Left renal cortex interstitium (tissue), 4 donors: ENCODE measurements around the gene LSR. TPM values are rescaled to one million over a fixed set of nuclear protein-coding genes. Genes with fewer than 3 reads are reported as not detected.

Experiments
- DNase-seq, 4 donors: peaks; one replicate each; pipeline ENCODE4 v3.0.0-alpha.2; 2013; ENCODE audit warnings: low read depth in 4 of 4, low spot score in 2 of 4, missing footprints in 1 of 4
- polyA plus RNA-seq, 4 donors: library from polyadenylated mRNA; unstranded; fragments of 120-200 nt; gene quantifications; one replicate each; pipeline ENCODE4 v1.2.1, GENCODE V29; 2013; ENCODE audit not compliant: insufficient read length in 4 of 4

The LSR gene
- polyA plus RNA-seq, 4 donors = 49.9 to 73.2 (median 59.6) TPM

DNA sequence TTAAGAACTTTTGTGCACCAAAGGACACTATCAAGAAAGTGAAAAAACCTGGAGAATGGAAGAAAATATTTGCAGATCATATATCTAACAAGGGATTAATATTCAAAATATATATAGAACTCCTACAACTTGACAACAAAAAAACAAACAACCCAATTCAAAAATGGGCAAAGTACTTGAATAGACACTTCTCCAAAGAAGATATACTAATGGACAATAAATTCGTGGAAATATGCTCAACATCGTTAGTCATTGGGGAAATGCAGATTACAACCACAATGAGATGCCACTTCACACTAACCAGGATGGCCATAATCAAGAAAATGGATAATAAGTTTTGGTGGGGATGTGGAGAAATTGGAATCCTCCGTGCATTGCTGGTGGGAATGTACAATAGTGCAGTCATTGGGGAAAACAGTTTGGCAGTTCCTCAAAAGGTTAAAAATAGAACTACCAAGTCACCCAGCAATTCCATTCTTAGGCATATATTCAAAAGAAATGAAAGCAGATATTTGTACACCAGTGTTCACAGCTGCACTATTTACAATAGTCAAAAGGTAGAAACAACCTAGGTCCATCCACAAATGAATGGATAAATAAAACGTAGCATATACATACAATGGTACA lies 2.2 kb upstream of the LSR start:
- no peak for DNase-seq

DNA sequence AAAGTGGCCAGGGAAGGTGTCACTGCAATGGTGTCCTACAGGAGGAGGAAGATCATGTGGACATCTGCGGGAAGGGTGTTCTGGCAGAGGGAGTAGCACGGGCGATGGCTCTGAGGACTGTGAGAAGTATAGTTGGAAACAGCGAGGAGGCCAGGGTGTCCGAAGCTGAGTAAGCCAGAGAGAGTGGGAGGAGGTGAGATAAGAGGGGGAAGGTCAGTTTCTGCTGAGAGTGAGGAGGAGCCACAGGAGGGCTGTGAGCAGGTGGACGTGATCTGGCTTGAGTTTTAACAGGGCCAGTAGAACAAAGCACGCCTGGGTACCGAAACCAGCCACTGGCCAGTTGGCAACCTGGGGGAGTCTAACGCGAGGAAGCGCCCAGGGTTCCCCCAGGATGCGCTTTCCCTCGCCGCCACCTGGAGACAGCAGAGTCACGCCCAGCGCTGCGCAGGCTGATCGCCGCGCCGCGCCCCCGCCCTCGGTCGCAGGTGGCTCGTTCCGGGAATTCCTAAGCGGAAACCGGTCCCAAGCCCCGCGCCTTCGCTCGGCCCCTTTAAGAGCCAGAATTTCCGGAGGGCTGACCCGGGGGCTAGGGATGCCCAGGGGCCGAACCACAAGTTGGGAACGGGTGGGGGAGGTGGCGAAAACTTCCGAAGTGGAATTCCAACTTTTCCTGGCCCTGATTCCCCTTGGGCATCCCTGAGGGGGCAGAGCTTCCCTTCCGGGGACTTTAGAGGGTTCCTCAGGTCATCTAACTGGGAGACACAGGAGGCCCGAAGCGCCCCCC lies 1.1 kb upstream of the LSR start:
- peak; percentile 79 to 88 (median 86) for DNase-seq

DNA sequence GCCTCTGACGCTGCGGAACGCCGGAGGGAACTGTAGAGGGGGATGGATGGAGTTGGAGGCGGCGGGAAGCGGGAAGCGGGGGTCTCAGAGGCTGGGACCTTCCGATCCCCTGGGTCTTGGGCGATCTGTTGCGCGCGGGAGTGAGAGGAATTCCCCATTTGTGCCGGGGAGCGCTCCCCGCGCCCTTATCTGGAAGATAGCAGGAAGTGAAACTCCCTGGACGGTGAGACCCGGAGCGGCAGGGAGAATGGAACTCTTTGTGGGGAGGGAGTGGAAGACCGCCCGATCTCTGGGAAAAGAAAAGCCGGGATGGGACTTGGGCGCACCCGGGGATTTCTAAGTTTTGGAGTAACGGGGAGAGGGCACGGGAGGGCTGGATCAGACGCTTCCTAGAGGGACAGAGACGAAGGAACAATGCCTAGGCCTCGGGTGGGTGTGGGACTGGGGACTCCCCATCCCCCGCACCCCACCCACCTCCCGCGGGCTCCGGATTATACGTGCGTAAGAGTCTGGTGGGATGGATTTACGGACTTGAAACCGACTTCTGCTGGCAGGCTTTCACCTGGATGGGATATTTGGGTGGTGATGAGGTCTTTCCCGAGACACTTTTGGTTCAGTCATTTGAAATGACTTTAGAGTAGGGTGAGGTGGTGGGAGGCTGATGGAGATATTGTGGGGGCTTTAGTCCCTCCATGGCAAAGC lies 495 bp downstream of the LSR start:
- no peak for DNase-seq

GRCh38 chr19:35249848-35250711 lies 1.3 kb downstream of the LSR start:
- no peak for DNase-seq

DNA sequence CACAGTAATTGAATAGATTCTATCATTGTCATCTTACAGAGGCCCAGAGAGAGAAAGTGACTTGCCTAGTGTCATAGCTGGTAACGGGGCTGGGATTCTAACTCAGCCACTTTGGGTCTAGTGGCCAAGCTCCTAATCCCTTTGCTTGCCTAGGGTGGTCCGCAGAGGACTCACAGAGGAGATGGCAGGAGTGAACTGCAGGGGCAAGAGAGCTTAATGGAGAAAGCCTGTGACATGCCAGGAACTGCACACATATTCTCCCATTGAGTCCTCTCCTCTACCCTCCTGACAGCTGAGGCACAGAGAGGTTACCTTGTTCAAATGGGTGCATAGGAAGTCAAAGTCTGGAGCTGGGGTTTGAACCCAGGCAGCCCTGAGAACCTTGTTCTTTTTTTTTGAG lies 2.7 kb downstream of the LSR start:
- DNase-seq = no peak

DNA sequence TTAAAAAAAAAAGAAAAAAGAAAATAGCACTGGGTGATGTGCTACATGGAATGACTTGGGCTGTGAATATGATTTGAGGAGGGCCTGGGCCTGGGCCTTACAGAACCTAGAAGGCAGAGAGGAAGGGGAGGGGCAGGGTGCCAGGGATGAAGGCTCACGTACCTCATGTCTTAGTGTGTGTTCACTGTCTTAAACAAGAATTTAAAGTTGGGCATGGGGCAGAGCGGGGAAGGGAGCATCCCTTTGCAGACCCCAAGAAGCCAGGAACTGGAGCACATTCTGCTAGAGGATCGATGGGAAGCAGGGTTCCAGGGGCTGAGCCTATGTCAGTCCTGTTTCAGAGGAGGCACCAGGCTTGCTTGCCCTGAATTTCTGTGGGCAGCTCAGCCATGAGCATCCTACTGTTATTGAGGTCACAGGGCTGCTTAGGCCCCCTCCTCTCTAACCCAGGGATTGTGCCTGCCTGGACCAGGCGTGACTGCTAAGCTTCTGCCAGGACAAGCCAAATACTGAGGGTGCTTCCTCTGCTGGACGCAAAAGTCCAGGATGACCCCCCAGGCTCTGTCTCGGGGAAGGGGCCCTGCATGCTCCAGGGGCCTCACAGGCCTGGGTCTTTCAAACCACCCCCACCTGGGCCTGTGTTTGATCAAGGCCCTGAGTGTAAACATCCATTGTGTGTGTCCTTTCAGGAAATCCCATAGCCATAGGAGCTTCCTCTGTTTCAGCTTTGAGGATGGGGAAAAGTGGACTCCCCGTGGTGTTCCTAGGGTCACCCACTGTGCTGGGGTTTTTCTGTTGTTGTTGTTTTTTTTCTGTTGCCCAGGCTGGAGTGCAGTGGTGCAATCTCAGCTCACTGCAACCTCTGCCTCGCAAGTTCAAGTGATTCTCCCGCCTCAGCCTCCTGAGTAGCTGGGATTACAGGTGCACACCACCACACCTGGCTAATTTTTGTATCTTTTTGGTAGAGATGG lies 4.8 kb downstream of the LSR start:
- no peak for DNase-seq

DNA sequence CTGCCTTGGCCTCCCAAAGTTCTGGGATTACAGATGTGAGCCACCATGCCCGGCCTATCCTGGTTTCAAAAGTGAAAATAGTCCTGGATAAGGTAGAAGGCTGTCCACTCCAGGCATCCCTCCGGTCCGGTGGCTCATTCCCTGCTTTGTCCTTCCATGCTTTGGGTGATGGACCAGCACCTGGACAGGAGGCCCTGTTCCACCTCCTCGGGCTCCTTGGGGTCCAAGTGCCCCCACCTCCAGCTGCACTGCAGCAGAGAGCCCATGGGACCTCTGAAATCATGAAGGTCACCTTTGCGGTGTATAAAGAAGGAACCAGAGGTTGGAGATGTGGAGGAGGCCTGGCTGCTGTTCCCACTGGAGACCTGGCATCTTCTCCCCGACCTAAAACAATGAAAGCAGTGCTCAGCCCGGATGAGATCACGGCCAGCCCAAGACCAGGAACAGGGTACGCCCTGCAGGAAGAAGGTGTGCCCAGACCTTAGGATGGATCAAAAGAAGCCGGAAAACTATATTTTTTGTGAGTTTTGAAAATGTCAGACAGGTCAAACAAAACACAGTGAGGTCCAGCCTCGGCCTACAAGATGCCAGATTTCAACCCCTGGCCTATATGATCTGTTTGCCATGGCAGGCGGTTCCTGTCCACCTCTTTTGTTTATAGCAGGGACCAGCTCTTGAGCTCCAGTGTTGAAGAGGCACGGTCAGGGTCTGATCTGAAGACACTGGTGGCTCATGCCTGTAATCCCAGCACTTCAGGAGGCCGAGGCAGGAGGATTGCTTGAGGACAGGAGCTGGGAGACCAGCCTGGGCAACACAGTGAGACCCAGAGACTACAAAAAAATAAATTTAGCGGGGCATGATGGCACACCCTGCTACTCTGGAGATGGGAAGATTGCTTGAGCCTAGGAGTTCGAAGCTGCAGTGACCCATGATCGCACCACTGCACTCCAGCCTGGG lies 5.8 kb downstream of the LSR start:
- DNase-seq = no peak

GRCh38 chr19:35256566-35256965 lies 7.8 kb downstream of the LSR start:
- no peak for DNase-seq

DNA sequence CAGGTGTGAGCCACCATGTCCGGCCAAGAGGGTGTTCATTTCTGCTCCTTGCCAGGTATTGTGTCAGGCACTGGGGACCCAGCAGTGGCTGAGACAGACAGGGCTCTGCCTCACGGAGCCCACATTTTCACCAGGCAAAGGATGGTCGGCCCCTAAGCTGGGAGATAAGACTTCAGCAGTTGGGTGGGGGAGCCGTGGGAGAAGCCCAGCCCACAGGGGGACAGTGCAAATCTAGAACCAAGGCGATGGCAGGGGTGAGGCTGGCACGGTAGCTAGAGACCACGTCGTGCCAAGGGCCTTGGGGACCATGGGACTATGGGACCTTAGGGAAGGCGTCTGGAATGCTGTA lies 8.3 kb downstream of the LSR start:
- no peak for DNase-seq

DNA sequence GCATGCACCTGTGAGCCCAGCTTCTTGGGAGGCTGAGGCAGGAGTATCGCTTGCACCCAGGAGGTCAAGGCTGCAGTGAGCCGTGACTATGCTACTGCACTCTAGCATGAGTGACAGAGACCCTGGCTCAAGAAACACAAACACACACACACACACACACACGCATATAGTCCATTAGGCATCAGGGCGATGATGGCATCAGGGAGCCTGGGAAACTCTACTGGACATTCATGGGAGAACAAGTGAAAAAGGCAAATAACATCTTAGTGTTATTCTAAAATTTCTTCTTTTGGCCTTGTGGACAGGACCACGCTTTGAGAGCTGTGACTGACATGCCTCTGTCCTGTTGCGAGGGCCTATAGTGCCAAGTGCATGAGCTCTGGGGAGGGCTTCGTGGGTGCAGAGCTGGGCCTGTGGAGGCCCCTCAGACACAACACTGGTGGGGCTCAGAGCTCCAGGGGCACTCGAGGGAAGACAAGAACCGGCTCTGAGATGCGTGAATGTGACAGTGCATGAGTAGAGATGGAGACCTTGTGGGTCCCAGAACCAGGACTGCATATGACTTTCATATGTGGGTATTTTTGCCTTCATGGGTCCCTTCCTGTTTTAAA lies 12.0 kb downstream of the LSR start:
- DNase-seq = no peak

- no peak for DNase-seq
These were observed 12.7 kb downstream of the LSR start for GRCh38 chr19:35261356-35262100.

- DNase-seq = no peak
These were observed 13.4 kb downstream of the LSR start for GRCh38 chr19:35262101-35262761.

- DNase-seq = no peak
These were observed 15.7 kb downstream of the LSR start for GRCh38 chr19:35264268-35265125.

DNA sequence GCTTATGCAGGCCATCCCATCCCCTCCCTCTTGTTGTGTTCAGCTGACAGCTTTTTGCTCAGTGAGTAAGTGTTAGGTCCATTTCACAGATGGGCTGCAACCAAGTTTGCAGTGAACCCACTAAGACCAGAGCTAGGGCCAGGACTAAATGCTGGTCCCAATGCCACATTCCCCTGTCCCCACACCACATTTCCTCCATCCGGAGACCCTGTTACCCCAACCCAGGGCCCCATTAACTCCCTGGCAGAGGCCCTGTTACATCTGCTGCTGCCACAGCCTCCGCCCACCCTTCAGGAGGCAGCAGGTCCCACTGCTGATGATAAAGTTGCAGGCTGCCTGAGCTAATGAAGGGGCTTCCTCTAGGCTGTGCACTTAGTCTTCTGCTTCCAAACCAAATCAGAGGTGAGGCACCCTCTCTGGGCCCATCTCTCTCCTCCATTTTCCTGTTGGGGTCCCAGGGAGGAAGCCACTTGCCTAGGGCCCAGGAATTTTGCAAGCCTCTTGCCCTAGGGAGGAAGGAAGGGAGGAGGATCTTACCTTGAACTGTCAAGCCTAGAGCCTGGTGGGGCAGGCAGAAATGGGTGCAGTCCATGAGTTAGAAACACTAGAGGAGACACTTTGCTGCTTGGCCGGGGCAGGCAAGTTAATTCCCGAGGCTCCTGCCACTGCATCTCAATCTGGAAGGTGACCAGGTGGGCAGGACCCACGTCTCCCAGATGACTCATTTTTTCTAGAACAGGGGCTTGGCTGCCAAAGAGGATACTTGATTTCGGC lies 16.5 kb downstream of the LSR start:
- DNase-seq = no peak

DNA sequence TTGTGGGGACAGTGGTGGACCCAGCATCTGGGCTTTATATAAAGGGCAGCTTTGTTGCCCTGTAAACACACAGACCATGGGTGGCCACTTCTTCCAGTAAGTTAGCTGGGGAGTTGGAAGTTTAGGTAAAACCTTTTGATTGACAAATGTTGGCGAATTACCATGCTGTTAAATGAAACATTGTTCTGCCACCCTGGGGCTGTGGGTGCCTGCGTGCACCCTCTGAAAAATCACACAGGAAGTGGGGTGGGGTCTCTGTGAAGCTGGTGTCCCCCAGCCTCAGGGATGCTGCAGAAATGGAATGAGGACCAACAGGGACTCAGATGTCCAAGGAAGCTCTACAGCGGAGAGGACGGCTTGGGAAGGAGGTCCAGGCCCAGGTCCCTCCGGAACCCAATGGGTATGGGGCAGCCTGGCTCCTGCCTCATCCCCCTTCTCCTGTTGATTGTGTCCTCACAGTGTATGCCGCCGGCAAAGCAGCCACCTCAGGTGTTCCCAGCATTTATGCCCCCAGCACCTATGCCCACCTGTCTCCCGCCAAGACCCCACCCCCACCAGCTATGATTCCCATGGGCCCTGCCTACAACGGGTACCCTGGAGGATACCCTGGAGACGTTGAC lies 17.2 kb downstream of the LSR start:
- no peak for DNase-seq
